ENCODE results near the gene SLC5A3. TPM values are rescaled to one million over a fixed set of nuclear protein-coding genes. Genes with fewer than 3 reads are reported as not detected.

The SLC5A3 gene
- polyA plus RNA-seq, 1 donor = 44.2 TPM

DNA sequence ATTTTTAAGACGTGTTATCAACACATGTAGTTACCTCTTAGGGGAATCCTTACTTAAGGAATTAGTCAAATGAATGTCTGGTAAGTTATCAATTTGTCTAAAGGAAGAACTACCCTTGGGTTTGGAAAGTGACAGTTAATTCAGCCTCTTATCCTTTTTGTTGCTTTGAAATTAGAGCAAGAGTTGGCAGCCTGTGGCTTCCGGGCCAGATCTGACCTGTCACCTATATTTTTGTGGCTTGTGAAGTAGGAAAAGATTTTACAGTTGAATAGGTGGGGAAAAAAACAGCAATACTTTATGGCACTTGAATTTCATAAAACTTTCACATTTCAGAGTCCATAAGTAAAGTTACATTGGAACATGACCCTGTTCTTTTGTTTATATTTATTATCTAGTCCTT, 5.5 kb downstream of the SLC5A3 start:
- no peaks in the 10 kb centered on the region for H3K27me3 ChIP-seq (ENCODE audit: control insufficient read depth, insufficient read depth, low read length)
- H3K9me3 ChIP-seq (ENCODE audit: control insufficient read depth, low read depth, low read length) = no peaks in the 10 kb centered on the region
- H3K4me1 ChIP-seq (ENCODE audit: control insufficient read depth, insufficient read depth, low read length) = peaks cover 9% of the 10 kb centered on the region
- H3K36me3 ChIP-seq (ENCODE audit: control insufficient read depth, insufficient read depth, low read length) = peaks cover 3% of the 10 kb centered on the region
- peak in 1 of 2 donors; percentile 35 for DNase-seq
- 0% methylated on average over 1 of the region's 2 CpGs for WGBS (ENCODE audit: insufficient coverage, low lambda C conversion rate)
- no peak overlapping the region for H3K4me3 ChIP-seq (ENCODE audit: low read length)
- H3K27ac ChIP-seq (ENCODE audit: low read length) = no peak overlapping the region

DNA sequence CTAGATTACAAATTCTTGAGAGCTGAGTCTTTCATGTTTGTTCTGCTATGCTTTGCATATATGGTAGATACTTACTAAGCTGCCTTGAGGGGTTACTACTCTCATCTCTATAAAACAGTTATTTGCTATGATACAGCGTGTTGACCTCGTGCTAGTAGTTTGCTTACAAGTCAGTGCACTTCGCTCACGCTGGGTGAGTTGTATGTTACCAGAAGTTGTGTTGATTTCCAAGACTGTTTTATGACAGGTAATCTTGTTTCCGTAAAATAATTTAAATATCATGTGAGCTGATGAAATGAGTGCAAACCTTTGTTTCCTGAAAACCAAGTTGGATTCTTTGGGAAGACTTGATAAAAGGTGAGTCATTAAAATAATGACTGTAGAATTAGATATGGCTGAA, 7.3 kb downstream of the SLC5A3 start:
- Histone ChIP-seq H3K4me3 (ENCODE audit: low read length) (no peak overlapping the region), H3K9me3 (ENCODE audit: control insufficient read depth, low read depth, low read length) (no peaks in the 10 kb centered on the region), H3K4me1 (ENCODE audit: control insufficient read depth, insufficient read depth, low read length) (peaks cover 4% of the 10 kb centered on the region), H3K27me3 (ENCODE audit: control insufficient read depth, insufficient read depth, low read length) (no peaks in the 10 kb centered on the region), H3K36me3 (ENCODE audit: control insufficient read depth, insufficient read depth, low read length) (peaks cover 3% of the 10 kb centered on the region), H3K27ac (ENCODE audit: low read length) (no peak overlapping the region)
- no CpG with 5 or more reads among the region's 5 CpGs for WGBS (ENCODE audit: insufficient coverage, low lambda C conversion rate)
- peak in 1 of 2 donors; percentile 53 for DNase-seq

DNA sequence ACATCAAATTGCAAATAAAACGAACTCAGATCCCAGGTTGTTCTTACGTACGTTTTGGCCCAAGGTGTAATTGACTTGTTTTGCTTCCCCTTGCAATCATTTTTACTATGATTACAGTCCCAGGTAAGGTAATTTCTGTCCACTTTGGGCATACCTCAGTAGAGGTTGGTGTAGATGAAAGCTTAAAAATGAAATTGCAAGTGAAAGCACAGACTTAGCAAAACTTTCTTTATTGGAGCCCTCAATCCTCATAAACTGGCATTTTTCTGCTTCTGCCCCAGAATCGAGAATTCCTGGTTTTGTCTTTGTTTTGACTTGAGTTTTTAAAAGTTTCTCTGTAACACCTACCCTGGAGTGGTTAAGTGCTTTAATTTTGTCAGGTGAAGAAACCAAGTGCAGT, 9.4 kb downstream of the SLC5A3 start:
- Histone ChIP-seq H3K36me3 (ENCODE audit: control insufficient read depth, insufficient read depth, low read length) (peaks cover 6% of the 10 kb centered on the region), H3K4me3 (ENCODE audit: low read length) (no peak overlapping the region), H3K9me3 (ENCODE audit: control insufficient read depth, low read depth, low read length) (no peaks in the 10 kb centered on the region), H3K27me3 (ENCODE audit: control insufficient read depth, insufficient read depth, low read length) (no peaks in the 10 kb centered on the region), H3K4me1 (ENCODE audit: control insufficient read depth, insufficient read depth, low read length) (peaks cover 3% of the 10 kb centered on the region), H3K27ac (ENCODE audit: low read length) (no peak overlapping the region)
- no peak for DNase-seq
- WGBS (ENCODE audit: insufficient coverage, low lambda C conversion rate) = 93% methylated on average over 3 of the region's 4 CpGs

DNA sequence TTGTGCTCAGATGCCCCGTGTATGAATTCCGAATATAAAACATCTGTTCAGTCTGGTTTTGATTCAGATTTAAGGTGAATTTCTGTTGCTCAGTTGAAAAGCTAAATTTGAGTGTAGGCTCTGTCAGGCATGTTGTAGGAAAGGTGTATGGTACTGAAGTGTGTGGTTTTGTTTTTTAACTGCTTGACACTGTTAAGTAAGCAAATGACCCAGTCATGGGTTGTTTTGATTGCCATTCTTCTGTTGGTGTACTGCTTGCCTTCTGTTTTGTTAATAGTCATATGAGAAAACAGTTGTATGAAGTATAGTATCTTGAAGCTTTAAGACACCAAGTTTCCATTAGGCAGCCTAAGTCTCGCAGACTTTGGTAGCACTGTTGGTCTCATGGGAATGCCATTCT, 10.0 kb downstream of the SLC5A3 start:
- Histone ChIP-seq H3K4me3 (ENCODE audit: low read length) (no peak overlapping the region), H3K27me3 (ENCODE audit: control insufficient read depth, insufficient read depth, low read length) (no peaks in the 10 kb centered on the region), H3K27ac (ENCODE audit: low read length) (no peak overlapping the region), H3K9me3 (ENCODE audit: control insufficient read depth, low read depth, low read length) (no peaks in the 10 kb centered on the region), H3K36me3 (ENCODE audit: control insufficient read depth, insufficient read depth, low read length) (peaks cover 6% of the 10 kb centered on the region), H3K4me1 (ENCODE audit: control insufficient read depth, insufficient read depth, low read length) (peaks cover 3% of the 10 kb centered on the region)
- WGBS (ENCODE audit: insufficient coverage, low lambda C conversion rate) = 100% methylated on average over 1 of the region's 3 CpGs
- no peak for DNase-seq

DNA sequence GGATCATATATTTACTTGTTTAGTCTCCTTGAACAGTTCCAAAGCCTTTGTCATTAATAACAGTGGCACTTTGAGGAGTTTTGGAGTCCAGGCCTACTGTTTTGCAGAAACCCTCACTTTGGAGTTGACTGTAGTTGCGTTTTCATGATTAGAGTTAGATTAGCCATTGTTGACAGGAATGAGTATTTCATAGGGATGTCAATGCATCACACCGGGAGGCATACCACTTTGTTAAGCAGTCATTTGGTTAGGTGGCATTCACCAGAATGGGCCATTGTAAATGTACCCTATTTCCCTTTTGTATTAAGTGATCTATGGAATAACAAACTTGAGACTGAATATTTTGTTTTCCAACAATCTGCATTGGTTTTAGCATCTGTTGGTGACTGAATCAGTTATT, 11.8 kb downstream of the SLC5A3 start:
- Histone ChIP-seq H3K36me3 (ENCODE audit: control insufficient read depth, insufficient read depth, low read length) (peaks cover 8% of the 10 kb centered on the region), H3K27ac (ENCODE audit: low read length) (no peak overlapping the region), H3K27me3 (ENCODE audit: control insufficient read depth, insufficient read depth, low read length) (no peaks in the 10 kb centered on the region), H3K9me3 (ENCODE audit: control insufficient read depth, low read depth, low read length) (no peaks in the 10 kb centered on the region), H3K4me3 (ENCODE audit: low read length) (no peak overlapping the region), H3K4me1 (ENCODE audit: control insufficient read depth, insufficient read depth, low read length) (peaks cover 3% of the 10 kb centered on the region)
- no CpG with 5 or more reads among the region's 2 CpGs for WGBS (ENCODE audit: insufficient coverage, low lambda C conversion rate)
- no peak for DNase-seq

DNA sequence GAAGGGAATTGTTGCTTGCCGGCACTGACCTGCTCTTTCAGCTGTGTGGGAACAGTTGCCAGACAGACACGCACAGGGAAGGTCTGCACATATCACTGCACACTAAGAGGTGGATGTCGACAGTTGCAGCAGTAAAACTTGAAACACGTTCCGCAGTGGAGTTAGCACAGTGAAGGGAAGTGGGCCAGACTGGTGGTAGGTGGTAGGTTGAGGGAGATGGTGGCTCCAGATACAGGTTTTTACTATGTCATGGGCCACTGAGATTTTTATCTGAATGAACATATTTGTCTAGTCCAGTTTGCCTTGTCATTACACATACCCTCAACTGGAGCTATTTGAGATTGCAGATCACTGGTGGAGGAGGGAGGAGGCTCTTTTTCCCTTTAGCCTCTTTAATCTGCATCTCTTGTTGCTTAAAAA, 13.5 kb downstream of the SLC5A3 start:
- no peaks in the 10 kb centered on the region for H3K9me3 ChIP-seq (ENCODE audit: control insufficient read depth, low read depth, low read length)
- H3K36me3 ChIP-seq (ENCODE audit: control insufficient read depth, insufficient read depth, low read length) = peaks cover 8% of the 10 kb centered on the region
- no CpG with 5 or more reads among the region's 5 CpGs for WGBS (ENCODE audit: insufficient coverage, low lambda C conversion rate)
- no peaks in the 10 kb centered on the region for H3K4me1 ChIP-seq (ENCODE audit: control insufficient read depth, insufficient read depth, low read length)
- DNase-seq = no peak
- no peak overlapping the region for H3K27ac ChIP-seq (ENCODE audit: low read length)
- H3K27me3 ChIP-seq (ENCODE audit: control insufficient read depth, insufficient read depth, low read length) = no peaks in the 10 kb centered on the region
- no peak overlapping the region for H3K4me3 ChIP-seq (ENCODE audit: low read length)

DNA sequence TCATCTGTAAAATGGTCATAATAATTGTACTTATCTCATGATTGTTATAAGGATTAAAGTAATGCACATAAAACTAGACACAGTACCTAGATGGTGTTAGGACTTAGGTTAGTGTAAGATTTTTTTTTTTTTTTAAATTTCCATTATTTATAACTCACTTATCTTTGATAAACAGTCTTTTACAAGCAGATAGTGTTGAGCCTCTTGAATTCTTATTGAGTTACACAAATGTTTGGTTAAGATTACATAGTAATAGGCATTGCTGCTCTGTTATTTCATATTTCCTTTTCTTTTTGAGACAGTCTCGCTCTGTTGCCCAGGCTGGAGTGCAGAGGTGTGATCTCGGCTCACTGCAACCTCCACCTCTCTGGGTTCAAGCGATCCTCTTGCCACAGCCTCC, 15.4 kb downstream of the SLC5A3 start:
- WGBS (ENCODE audit: insufficient coverage, low lambda C conversion rate) = no CpG with 5 or more reads among the region's 3 CpGs
- Histone ChIP-seq H3K27me3 (ENCODE audit: control insufficient read depth, insufficient read depth, low read length) (no peaks in the 10 kb centered on the region), H3K4me1 (ENCODE audit: control insufficient read depth, insufficient read depth, low read length) (no peaks in the 10 kb centered on the region), H3K27ac (ENCODE audit: low read length) (no peak overlapping the region), H3K9me3 (ENCODE audit: control insufficient read depth, low read depth, low read length) (no peaks in the 10 kb centered on the region), H3K4me3 (ENCODE audit: low read length) (no peak overlapping the region), H3K36me3 (ENCODE audit: control insufficient read depth, insufficient read depth, low read length) (peaks cover 7% of the 10 kb centered on the region)
- DNase-seq = no peak

DNA sequence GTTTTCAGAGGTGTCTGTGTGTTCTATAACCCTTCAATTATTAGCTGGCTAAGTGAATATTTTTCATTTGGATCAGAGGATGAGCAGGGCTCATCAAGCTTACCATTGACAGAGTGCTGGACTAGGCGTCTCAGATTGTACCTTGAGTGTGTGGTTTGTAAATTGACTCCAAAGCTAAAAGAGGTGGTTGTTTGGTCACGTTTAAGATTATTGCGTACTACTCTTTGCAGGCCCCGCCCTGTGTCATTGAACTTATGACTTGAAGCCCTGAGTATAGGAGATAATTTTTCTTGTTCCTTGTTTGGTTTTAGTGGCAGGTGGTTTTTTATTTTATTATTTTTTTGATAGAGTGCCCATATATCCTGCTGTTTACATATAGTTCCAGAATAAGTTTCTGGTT, 17.7 kb downstream of the SLC5A3 start:
- Histone ChIP-seq H3K27ac (ENCODE audit: low read length) (no peak overlapping the region), H3K4me3 (ENCODE audit: low read length) (no peak overlapping the region), H3K36me3 (ENCODE audit: control insufficient read depth, insufficient read depth, low read length) (peaks cover 21% of the 10 kb centered on the region), H3K9me3 (ENCODE audit: control insufficient read depth, low read depth, low read length) (no peaks in the 10 kb centered on the region), H3K4me1 (ENCODE audit: control insufficient read depth, insufficient read depth, low read length) (no peaks in the 10 kb centered on the region), H3K27me3 (ENCODE audit: control insufficient read depth, insufficient read depth, low read length) (no peaks in the 10 kb centered on the region)
- DNase-seq = no peak
- WGBS (ENCODE audit: insufficient coverage, low lambda C conversion rate) = 100% methylated on average over 1 of the region's 4 CpGs

DNA sequence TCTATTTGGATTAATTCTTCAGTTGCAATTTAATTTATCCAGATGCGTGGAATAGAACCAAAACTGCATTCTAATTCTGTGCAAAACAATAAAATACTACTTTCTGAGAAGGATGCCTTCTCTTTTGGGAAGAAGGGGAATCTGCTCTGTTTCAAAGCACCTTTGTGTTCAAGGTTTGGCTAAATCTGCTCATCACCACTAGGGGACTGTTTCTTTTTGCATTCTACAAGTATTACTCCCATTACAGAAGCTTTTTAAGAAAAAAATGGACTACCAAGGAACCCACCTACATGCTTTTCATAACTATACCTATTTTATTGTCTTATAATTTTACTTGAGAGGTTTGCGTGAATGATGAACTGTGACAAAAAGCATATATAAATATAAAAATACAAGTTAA, 18.2 kb downstream of the SLC5A3 start:
- 100% methylated on average over 1 of the region's 2 CpGs for WGBS (ENCODE audit: insufficient coverage, low lambda C conversion rate)
- H3K4me1 ChIP-seq (ENCODE audit: control insufficient read depth, insufficient read depth, low read length) = no peaks in the 10 kb centered on the region

DNA sequence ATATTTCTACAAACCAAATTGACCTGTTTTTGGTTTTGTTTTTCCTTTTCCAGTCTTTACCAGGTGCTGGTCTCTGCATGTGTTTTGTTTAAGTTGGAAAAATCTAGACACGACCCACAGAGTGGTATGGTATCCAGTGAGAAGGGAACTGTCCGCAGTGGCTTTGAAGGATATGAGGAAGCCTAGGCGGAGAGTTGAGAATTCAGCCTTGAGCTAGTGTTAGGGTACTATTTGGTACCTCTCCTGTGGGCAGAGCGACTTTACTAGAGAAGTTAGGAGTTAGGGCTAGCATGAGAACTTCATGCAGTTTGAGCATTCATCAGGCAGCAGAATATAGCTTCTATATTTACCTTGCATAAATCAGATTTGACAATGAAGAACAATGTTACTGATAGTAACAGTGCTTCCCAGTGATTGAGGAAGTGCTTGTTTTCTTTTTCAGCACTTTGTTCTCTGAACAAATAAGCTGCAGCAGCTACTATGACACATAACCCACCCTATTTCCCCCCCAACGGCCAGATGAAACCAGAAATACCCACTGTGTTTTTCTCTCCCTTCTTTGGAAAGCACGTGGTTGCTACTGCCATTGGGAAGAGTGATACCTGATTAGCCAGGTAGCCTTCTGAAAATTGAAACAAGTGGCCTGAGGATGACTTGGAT, 19.0 kb downstream of the SLC5A3 start:
- no peaks in the 10 kb centered on the region for H3K4me1 ChIP-seq (ENCODE audit: control insufficient read depth, insufficient read depth, low read length)
- no CpG with 5 or more reads among the region's 6 CpGs for WGBS (ENCODE audit: insufficient coverage, low lambda C conversion rate)
- peak in 1 of 2 donors; percentile 24 for DNase-seq

More for the DNA sequence above, 18.2 kb downstream of the SLC5A3 start:
- DNase-seq = no peak
- Histone ChIP-seq H3K27me3 (ENCODE audit: control insufficient read depth, insufficient read depth, low read length) (no peaks in the 10 kb centered on the region), H3K4me3 (ENCODE audit: low read length) (no peak overlapping the region), H3K9me3 (ENCODE audit: control insufficient read depth, low read depth, low read length) (no peaks in the 10 kb centered on the region), H3K36me3 (ENCODE audit: control insufficient read depth, insufficient read depth, low read length) (peaks cover 27% of the 10 kb centered on the region), H3K27ac (ENCODE audit: low read length) (no peak overlapping the region)

DNA sequence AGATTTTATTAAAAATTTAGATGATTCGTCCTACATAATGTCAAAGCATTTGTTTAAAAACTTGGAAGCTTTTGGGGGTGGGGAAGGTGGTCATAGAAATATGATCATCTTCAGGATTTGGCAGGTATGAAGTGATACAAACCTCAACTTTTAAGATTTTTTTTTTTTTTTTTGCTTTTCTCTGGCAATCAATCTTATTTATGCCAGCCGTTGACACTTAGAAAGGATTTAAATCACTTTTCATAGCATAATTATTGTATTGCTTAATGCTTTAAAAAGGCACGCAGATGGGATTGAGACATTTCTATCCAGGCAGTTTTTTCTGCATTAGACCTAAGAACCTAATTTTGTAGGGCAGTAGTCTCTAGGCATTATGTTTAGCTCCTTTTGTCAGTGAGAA, 19.7 kb downstream of the SLC5A3 start:
- no peak for DNase-seq
- no peak overlapping the region for H3K4me3 ChIP-seq (ENCODE audit: low read length)
- WGBS (ENCODE audit: insufficient coverage, low lambda C conversion rate) = 80% methylated on average over 1 of the region's 3 CpGs
- no peaks in the 10 kb centered on the region for H3K27me3 ChIP-seq (ENCODE audit: control insufficient read depth, insufficient read depth, low read length)
- no peaks in the 10 kb centered on the region for H3K9me3 ChIP-seq (ENCODE audit: control insufficient read depth, low read depth, low read length)
- H3K36me3 ChIP-seq (ENCODE audit: control insufficient read depth, insufficient read depth, low read length) = peaks cover 30% of the 10 kb centered on the region
- H3K27ac ChIP-seq (ENCODE audit: low read length) = no peak overlapping the region
- no peaks in the 10 kb centered on the region for H3K4me1 ChIP-seq (ENCODE audit: control insufficient read depth, insufficient read depth, low read length)

More for the DNA sequence above, 19.0 kb downstream of the SLC5A3 start:
- Histone ChIP-seq H3K27me3 (ENCODE audit: control insufficient read depth, insufficient read depth, low read length) (no peaks in the 10 kb centered on the region), H3K9me3 (ENCODE audit: control insufficient read depth, low read depth, low read length) (no peaks in the 10 kb centered on the region), H3K36me3 (ENCODE audit: control insufficient read depth, insufficient read depth, low read length) (peaks cover 33% of the 10 kb centered on the region), H3K27ac (ENCODE audit: low read length) (no peak overlapping the region), H3K4me3 (ENCODE audit: low read length) (no peak overlapping the region)
